Measurements from ENCODE around the gene SERPING1. TPM values are rescaled to one million over a fixed set of nuclear protein-coding genes. Genes with fewer than 3 reads are reported as not detected.
A peak's percentile ranks its signal among the peaks of the same experiment; 100 is the strongest.

SERPING1 gene
- total and polyA plus RNA-seq, 2 donors (not counting 1 experiment from before 2014, with no cell fraction given), result not detected

- POLR2A ChIA-PET, result no interaction called here
- Histone ChIP-seq H3K27me3 (replicated peaks in 1 of 4; ENCODE audit: control extremely low read depth in 1 of 4, control insufficient read depth in 3 of 4, insufficient read depth in 4 of 4, low read length in 3 of 4) (peaks cover 0 to 46% (median 11%) of the 10 kb centered on the region in 4 experiments), H4K20me1 (ENCODE audit: control insufficient read depth, insufficient read depth, low read length, poor library complexity, severe bottlenecking) (no peaks in the 10 kb centered on the region), H3K9ac (ENCODE audit: low read length) (peak overlapping the region; percentile 76), H3K36me3 (replicated peaks in 1 of 2; ENCODE audit: control extremely low read depth in 1 of 2, control insufficient read depth in 1 of 2, extremely low read depth in 1 of 2, insufficient read depth in 2 of 2, low read length in 1 of 2) (no peaks in the 10 kb centered on the region), H3K4me2 (replicated peaks; ENCODE audit: low read depth, low read length, poor library complexity, severe bottlenecking) (peak overlapping the region; percentile 99), H3K4me3 (ENCODE audit: control extremely low read depth in 1 of 5, extremely low read depth in 1 of 5, insufficient read depth in 1 of 5, low read depth in 2 of 5, low read length in 4 of 5) (peak overlapping the region; percentile 52 to 81 (median 67)), H2AFZ (ENCODE audit: insufficient read depth, low read depth, low read length, poor library complexity, severe bottlenecking) (peak overlapping the region; percentile 96), H3K79me2 (ENCODE audit: control insufficient read depth, insufficient read depth, low read length) (no peaks in the 10 kb centered on the region), H3K4me1 (ENCODE audit: control insufficient read depth in 2 of 2, insufficient read depth in 2 of 2, low read length in 2 of 2) (peaks cover 20 to 24% of the 10 kb centered on the region in 2 donors), H3K27ac (ENCODE audit: low read length in 2 of 2) (no peak overlapping the region), H3K9me3 (ENCODE audit: control extremely low read depth in 1 of 3, control insufficient read depth in 2 of 3, insufficient read depth in 1 of 3, low read length in 2 of 3) (peaks cover 0 to 3% (median 0%) of the 10 kb centered on the region in 3 donors)
- intact Hi-C loops (cut with micrococcal nuclease), result loop anchor here (5.0 kb wide), 1 partner anchor 107 kb away; the partner anchor contains the start of gene TIMM10
- ATAC-seq (ENCODE audit: low read depth) (peak; percentile 19), DNase-seq (no peak)
- 35% methylated on average over 7 of the region's 15 CpGs for WGBS (ENCODE audit: insufficient coverage)
- Mint-ChIP-seq H3K4me3 (peak overlapping the region; percentile 89), H3K27me3 (peaks cover 51% of the 10 kb centered on the region), H3K4me1 (peaks cover 21% of the 10 kb centered on the region), H3K27ac (no peak overlapping the region), H3K9me3 (ENCODE audit: insufficient read depth) (no peaks in the 10 kb centered on the region)
- CTCF ChIA-PET, result interaction anchor here (0.9 to 8.3 kb wide), 11 partner anchors 8 to 292 kb away, joined by 3 to 106 read pairs (median 44); partner anchors contain the start of genes RTN4RL2 and UBE2L6
- TF ChIP-seq EZH2 (IDR thresholded peaks at IDR 0.05; ENCODE audit: borderline replicate concordance, insufficient read depth, low read depth, low read length, poor library complexity, severe bottlenecking), result no peak
- TF ChIP-seq CTCF (IDR thresholded peaks at IDR 0.05), result no peak
Measured at GRCh38 chr11:57639321-57640067, 42.0 kb downstream of the SERPING1 start.
